Transverse colon (tissue), 4 donors: ENCODE measurements around the gene DPP8. TPM values are rescaled to one million over a fixed set of nuclear protein-coding genes. Genes with fewer than 3 reads are reported as not detected.

Experiments used
- DNase-seq: peaks from one replicate; pipeline ENCODE4 v3.0.0-alpha.2; 2019
- H3K27ac ChIP-seq, 4 donors: fragments of 200-600 bp; sonication (generic); 2 replicates each; pipeline ENCODE4 v1.5.1; 2016 to 2018; ENCODE audit warnings: inconsistent platforms in 4 of 4
- H3K27me3 ChIP-seq: fragments of 200-600 bp; sonication (generic); 2 replicates; pipeline ENCODE4 v1.5.1; 2017; ENCODE audit warnings: inconsistent platforms
- H3K36me3 ChIP-seq, 4 donors: fragments of 200-600 bp; sonication (generic); 2 replicates each; pipeline ENCODE4 v1.5.1; 2017 to 2019; ENCODE audit warnings: inconsistent platforms in 4 of 4
- H3K4me1 ChIP-seq, 4 donors: fragments of 200-600 bp; sonication (generic); 2 replicates each; pipeline ENCODE4 v1.5.1; 2017 to 2020; ENCODE audit warnings: inconsistent platforms in 4 of 4
- H3K4me3 ChIP-seq, 4 donors: fragments of 200-600 bp; sonication (generic); 1 replicate in 1 of 4; 2 replicates in 3 of 4; pipeline versions ENCODE4 v1.5.1 to v1.6.1; 2017 to 2019; ENCODE audit warnings: inconsistent platforms in 4 of 4
- H3K9me3 ChIP-seq, 2 donors: fragments of 200-600 bp; sonication (generic); 2 replicates each; pipeline ENCODE4 v1.5.1; 2017 to 2019; ENCODE audit warnings: inconsistent platforms in 2 of 2
- CTCF ChIP-seq, 5 experiments: fragments of 200-600 bp in 3 of 5; fragments of 450-650 bp in 2 of 5; sonication (generic) in 3 of 5; IDR thresholded peaks; 1 replicate in 2 of 5; 2 replicates in 3 of 5; pipeline ENCODE4 v1.5.1; 2016 to 2017; ENCODE audit warnings: antibody characterized with exemption in 5 of 5, inconsistent platforms in 3 of 5, mild to moderate bottlenecking in 2 of 5, moderate library complexity in 1 of 5
- EP300 ChIP-seq: sonication (generic); formaldehyde crosslinking; IDR thresholded peaks from one replicate; pipeline ENCODE4 v1.6.1; 2017; ENCODE audit warnings: antibody characterized with exemption, low read depth
- POLR2A ChIP-seq: fragments of 450-650 bp; IDR thresholded peaks from one replicate; pipeline ENCODE4 v1.6.1; 2016; ENCODE audit warnings: antibody characterized with exemption, mild to moderate bottlenecking, moderate library complexity
- POLR2AphosphoS5 ChIP-seq, 3 donors: sonication (generic); formaldehyde crosslinking; IDR thresholded peaks; one replicate each; pipeline ENCODE4 v1.6.1; 2016; ENCODE audit warnings: antibody characterized with exemption in 3 of 3
- WGBS, 2 donors: methylation state at CpG; one replicate each; pipeline ENCODE4 v1.1.5; 2018; ENCODE audit warnings: low coverage in 1 of 2; 5-methylcytosine and 5-hydroxymethylcytosine counted together
- in situ Hi-C, 4 donors: fragments of 200-750 bp; cut with MboI; loops; one replicate each; pipeline versions ENCODE4 v1.15.0 to v1.15.1; 2017; ENCODE audit warnings: low sequenced_read_pairs in 3 of 4, low pct_ligation_motif_present in 1 of 4, low pct_unique_long_range_greater_than_20kb in 1 of 4
- intact Hi-C: fragments of 100-400 bp; cut with DNase I; formaldehyde crosslinking; loops from one replicate; pipeline ENCODE4 v1.15.1; 2023; ENCODE audit warnings: low total_unique reads
- total RNA-seq, 4 donors: library from RNA; depleted of rRNA; stranded (reverse); fragments of >200 nt; gene quantifications; one replicate each; pipeline ENCODE4 v1.1.0, GENCODE V29; 2016

The DPP8 gene
- total RNA-seq: 10 to 100 TPM; 20.2 to 66.5 (median 35.7) TPM

GRCh38 chr15:65516997-65517865 is at the start of gene DPP8:
Gene DPP8 (minus strand): TSS chr15:65517689. CDS start chr15:65512553, 5,136 bp downstream.
- TF ChIP-seq EP300 (no peak), CTCF (IDR thresholded peaks at IDR 0.05) (peak; percentile 59 to 85 (median 77)), POLR2AphosphoS5 (IDR thresholded peaks at IDR 0.05) (peak; percentile 83 to 95 (median 91)), POLR2A (peak; percentile 83)
- 0 to 1% methylated on average over 4 to 50 of the region's 75 CpGs for WGBS, 2 donors
- peaks cover 12 to 27% (median 21%) of the 10 kb centered on the region in 4 donors for H3K4me1 ChIP-seq
- intact Hi-C loops (no loop called here), in situ Hi-C loops (no loop called here)
- peak; percentile 95 for DNase-seq
- H3K27me3 ChIP-seq: no peaks in the 10 kb centered on the region
- H3K36me3 ChIP-seq: peaks cover 0 to 3% (median under 1%) of the 10 kb centered on the region in 4 donors
- no peaks in the 10 kb centered on the region for H3K9me3 ChIP-seq
- peak within 1 kb of the TSS; percentile 94 to 99 (median 97) for H3K27ac ChIP-seq
- H3K4me3 ChIP-seq: peak within 1 kb of the TSS; percentile 86 to 100 (median 91)

GRCh38 chr15:65561934-65562333 is 44.4 kb upstream of the DPP8 start:
- in situ Hi-C loops: no loop called here
- H3K27me3 ChIP-seq: no peaks in the 10 kb centered on the region
- no peak overlapping the region for H3K4me3 ChIP-seq
- no peaks in the 10 kb centered on the region for H3K4me1 ChIP-seq
- no peak for DNase-seq
- no peak for TF ChIP-seq CTCF (IDR thresholded peaks at IDR 0.05)
- TF ChIP-seq POLR2AphosphoS5 (IDR thresholded peaks at IDR 0.05): no peak
- no peak for TF ChIP-seq EP300
- no peak for TF ChIP-seq POLR2A
- H3K27ac ChIP-seq: no peak overlapping the region
- WGBS, 2 donors: 96 to 100% methylated on average over 1 to 6 of the region's 6 CpGs
- H3K9me3 ChIP-seq: no peaks in the 10 kb centered on the region
- intact Hi-C loops: no loop called here
- peaks cover 0 to 10% (median 2%) of the 10 kb centered on the region in 4 donors for H3K36me3 ChIP-seq

DNA sequence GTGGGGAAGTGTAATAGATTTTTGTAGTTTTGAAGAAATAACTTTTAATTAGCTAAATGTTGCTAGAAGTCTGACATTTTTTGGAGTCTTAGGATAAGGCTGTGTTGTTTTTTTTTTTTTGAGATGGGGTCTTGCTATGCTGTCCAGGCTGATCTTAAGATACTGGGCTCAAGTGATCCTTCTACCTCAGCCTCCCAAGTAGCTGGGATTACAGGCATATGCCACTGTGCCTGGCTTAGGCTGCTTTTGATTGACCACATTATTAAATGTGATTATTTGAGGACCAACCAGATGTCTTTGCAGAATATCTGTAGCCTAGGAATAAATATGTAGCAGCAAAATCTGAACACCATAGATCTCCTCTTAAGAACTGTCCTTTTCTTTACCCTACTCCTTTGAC is 42.5 kb upstream of the DPP8 start:
- in situ Hi-C loops: no loop called here
- Histone ChIP-seq H3K36me3 (peaks cover 0 to 2% (median under 1%) of the 10 kb centered on the region in 4 donors), H3K27me3 (no peaks in the 10 kb centered on the region), H3K9me3 (no peaks in the 10 kb centered on the region), H3K27ac (no peak overlapping the region), H3K4me3 (no peak overlapping the region), H3K4me1 (no peaks in the 10 kb centered on the region)
- no peak for DNase-seq
- intact Hi-C loops: no loop called here
- TF ChIP-seq CTCF (IDR thresholded peaks at IDR 0.05) (no peak), EP300 (no peak), POLR2AphosphoS5 (IDR thresholded peaks at IDR 0.05) (no peak), POLR2A (no peak)

DNA sequence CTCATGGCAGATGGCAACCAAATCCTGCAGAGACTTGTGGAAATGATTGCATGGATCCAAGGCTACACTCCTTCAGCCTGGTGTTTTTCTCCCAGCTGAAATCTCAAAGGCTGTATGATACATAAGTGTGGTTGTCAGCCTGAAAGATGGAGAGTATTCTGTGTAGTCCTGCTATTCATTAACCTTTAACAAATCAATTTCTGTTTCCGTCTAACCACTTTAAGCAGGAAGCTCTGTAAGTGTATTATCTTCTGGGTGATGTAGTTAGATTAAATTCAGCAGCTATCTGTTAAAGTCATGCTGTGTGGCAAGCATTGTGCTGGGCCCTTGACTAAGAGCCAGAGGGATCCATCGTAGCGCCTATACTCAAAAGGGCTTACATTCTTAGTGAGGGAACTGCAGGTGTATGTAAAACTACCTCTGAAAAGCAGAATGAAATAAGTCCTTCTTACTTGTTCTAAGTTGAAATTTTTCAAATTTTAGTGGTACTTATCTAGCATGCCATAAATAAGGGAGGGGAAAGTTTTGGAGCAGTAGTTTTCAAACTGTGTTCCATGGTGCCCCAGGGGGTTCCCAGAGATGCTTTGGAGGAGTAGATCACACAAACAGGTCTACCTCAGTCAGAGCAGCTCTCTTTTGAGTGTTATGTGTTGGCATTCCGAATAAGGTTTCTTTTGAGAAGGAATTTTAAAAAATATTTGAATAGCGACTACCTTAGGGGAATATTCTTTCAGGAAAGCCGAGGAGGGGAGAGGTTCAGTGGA is 41.7 kb upstream of the DPP8 start:
- intact Hi-C loops (no loop called here), in situ Hi-C loops (no loop called here)
- 93 to 98% methylated on average over 5 to 6 of the region's 6 CpGs for WGBS, 2 donors
- no peak overlapping the region for H3K27ac ChIP-seq
- H3K4me3 ChIP-seq: no peak overlapping the region
- no peaks in the 10 kb centered on the region for H3K4me1 ChIP-seq
- H3K9me3 ChIP-seq: no peaks in the 10 kb centered on the region
- no peaks in the 10 kb centered on the region for H3K36me3 ChIP-seq
- no peaks in the 10 kb centered on the region for H3K27me3 ChIP-seq
- DNase-seq: no peak
- TF ChIP-seq POLR2A: no peak
- TF ChIP-seq POLR2AphosphoS5 (IDR thresholded peaks at IDR 0.05): no peak
- TF ChIP-seq CTCF (IDR thresholded peaks at IDR 0.05): no peak
- no peak for TF ChIP-seq EP300
